ENCODE measurements around the gene SPOUT1.

SPOUT1 gene

DNA sequence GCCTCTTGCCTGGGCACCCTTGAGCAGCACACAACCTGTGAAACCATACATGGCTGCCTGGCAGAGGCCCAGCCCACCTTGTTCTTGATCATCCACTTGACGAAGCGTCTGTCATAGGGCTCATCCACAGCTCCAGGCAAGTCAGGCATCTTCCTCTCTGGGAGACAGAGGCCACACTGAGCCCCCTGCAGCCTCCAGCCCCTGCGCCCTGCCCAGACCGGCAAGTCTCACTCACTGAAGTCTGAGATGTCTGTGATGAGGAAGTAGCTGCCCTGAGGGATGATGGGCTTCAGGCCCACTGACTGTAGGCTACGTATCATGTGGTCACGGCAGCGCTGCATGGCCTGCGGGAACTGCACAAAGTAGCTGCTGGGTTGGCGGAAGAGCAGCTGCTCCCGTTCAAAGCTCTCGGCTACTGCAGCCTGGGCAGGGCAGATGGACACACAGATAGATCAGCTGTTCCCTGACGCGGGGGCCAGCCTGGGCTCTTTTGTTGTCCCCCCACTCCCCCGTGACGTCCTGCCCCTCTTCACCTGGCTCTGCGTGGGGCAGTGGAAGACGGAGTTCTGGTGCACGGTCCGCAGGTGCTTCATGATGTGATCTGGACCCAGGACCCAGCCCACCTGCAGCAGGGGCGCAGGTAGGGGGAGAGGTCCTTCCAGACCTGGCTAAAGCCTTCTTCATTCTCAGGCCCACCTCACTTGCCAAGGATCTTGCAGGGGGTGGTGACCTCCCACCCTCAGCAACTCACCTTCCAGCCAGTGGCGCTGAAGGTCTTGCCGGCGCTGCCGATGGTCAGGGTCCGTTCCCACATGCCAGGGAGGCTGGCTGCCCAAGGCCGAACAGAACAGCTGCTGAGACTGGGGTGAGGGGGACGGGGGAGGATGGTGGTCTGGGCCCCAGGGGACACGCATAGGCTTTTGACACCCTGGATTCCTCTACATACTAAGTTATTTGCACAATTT, 5.9 kb upstream of the SPOUT1 start:
- ChIA-PET CTCF (interaction anchor here (1.4 kb wide), 1 partner anchor 18 kb away, joined by 6 read pairs; the partner anchor contains the start of gene ENDOG), POLR2A (no interaction called here)
- no peak for DNase-seq (ENCODE audit: extremely low spot score)
- no peak for TF ChIP-seq CTCF (IDR thresholded peaks at IDR 0.05; ENCODE audit: control extremely low read depth, extremely low read depth, low read depth, missing control alignments)

GRCh38 chr9:128833696-128834095, 4.1 kb upstream of the SPOUT1 start:
- no peak for DNase-seq (ENCODE audit: extremely low spot score)
- TF ChIP-seq CTCF (IDR thresholded peaks at IDR 0.05; ENCODE audit: control extremely low read depth, extremely low read depth, low read depth, missing control alignments) = no peak
- ChIA-PET POLR2A (no interaction called here), CTCF (interaction anchor here (1.4 to 1.6 kb wide), 2 partner anchors 16 to 20 kb away, joined by 4 to 5 read pairs; partner anchors contain the start of gene ENDOG)

- ChIA-PET CTCF (interaction anchor here (1.1 to 2.6 kb wide), 6 partner anchors 10 to 408 kb away, joined by 3 to 30 read pairs (median 5); partner anchors contain the start of genes CERCAM, ENDOG and ZDHHC12), POLR2A (interaction anchor here (1.0 to 1.4 kb wide), 2 partner anchors 10 to 277 kb away, joined by 4 to 14 read pairs; partner anchors contain the start of genes ENDOG and SPTAN1)
- no peak for TF ChIP-seq CTCF (IDR thresholded peaks at IDR 0.05; ENCODE audit: control extremely low read depth, extremely low read depth, low read depth, missing control alignments)
- DNase-seq (ENCODE audit: extremely low spot score) = no peak
These were observed 708 bp downstream of the SPOUT1 start for GRCh38 chr9:128828719-128829452.

DNA sequence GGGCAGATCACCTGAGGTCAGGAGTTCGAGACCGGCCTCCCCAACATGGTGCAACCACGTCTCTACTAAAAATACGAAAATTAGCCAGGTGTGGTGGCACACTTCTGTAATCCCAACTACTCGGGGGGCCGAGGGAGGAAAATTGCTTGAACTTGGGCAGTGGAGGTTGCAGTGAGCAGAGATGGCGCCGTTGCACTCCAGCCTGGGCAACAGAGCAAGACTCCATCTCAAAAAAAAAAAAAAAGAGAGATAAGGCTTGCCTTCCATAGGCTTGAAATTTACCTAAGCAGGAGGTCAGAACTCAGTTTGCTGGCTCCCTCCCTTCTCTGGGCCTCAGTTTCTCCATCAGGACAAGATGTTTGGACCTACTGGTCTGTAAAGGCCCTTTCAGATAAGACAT, 1.3 kb downstream of the SPOUT1 start:
- POLR2A ChIA-PET = no interaction called here
- CTCF ChIA-PET = interaction anchor here (2.6 kb wide), 1 partner anchor 10 kb away, joined by 22 read pairs; the partner anchor contains the start of gene ENDOG
- TF ChIP-seq CTCF (IDR thresholded peaks at IDR 0.05; ENCODE audit: control extremely low read depth, extremely low read depth, low read depth, missing control alignments) = no peak
- no peak for DNase-seq (ENCODE audit: extremely low spot score)

GRCh38 chr9:128825923-128826700, 3.5 kb downstream of the SPOUT1 start:
- TF ChIP-seq CTCF (IDR thresholded peaks at IDR 0.05; ENCODE audit: control extremely low read depth, extremely low read depth, low read depth, missing control alignments) = no peak
- ChIA-PET CTCF (interaction anchor here (2.6 kb wide), 1 partner anchor 8 kb away, joined by 22 read pairs; the partner anchor contains the start of gene ENDOG), POLR2A (no interaction called here)
- no peak for DNase-seq (ENCODE audit: extremely low spot score)

Measured in GM10248 (cell line).